Measurements from ENCODE around the gene UGT1A4.
"Not testable (repeated sequence)": the region's sequence is repeated elsewhere in the genome, so short reads cannot be mapped to it uniquely, and the experiment has no call there.

UGT1A4 gene

DNA sequence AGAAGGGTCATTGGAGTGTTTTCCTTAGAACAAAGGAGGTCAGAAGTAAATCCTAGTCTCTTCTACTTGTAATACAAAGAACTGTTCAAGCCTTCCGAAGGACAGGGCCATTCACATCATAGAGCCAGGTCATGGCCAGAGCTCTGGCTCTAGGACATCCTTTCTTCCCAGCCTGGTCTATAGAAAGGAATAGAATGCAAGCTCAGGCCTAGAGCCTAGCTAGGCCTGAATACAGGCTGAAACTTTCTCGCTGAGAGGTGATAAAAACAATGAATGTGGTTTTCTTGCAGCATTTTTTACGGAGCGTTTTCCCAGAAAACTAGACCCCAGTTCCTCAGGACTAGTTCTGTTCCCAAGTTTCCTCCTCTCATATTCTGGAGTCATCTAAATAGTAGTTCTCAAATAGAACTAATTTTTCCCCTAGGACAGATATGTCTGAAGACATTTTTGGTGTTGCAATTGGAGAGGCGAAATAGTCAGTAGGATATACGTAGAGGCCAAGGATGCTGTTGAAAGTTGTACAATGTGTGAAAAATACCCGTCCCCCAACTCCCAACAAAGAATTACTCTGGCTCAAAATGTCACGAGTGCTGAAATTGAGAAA is 19.0 kb upstream of the UGT1A4 start:
- in situ Hi-C loops (cut with MboI; ENCODE audit: low sequenced_read_pairs), result no loop called here

DNA sequence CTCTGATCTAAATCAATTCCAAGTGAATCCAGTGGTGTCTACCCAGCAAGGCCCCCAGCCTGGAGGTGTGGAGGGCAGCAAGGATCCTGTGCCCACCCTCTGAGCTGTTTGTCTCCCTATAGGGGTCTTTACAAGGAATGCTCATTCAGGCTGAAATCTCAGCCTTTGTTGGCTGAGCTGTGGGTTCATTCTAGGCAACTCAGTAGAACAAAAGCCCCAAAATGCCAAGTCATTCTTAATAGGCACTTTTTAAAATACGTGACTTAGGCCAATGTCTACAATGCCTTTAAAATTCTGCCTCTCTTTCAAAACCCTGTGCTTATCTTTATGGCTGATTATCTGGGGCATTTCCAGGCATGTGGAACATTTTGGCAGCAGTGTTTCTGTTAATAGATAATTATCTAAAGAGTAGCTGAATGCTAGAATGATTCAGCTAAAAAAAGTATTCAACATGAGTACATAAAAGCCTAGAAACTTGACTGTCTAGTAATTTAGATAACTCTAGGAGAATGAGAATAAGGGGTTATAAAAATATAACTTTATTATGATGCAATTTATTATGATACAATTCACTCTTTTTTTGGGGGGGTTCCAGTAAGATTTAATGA is 18.4 kb upstream of the UGT1A4 start:
- in situ Hi-C loops (cut with MboI; ENCODE audit: low sequenced_read_pairs), result no loop called here

DNA sequence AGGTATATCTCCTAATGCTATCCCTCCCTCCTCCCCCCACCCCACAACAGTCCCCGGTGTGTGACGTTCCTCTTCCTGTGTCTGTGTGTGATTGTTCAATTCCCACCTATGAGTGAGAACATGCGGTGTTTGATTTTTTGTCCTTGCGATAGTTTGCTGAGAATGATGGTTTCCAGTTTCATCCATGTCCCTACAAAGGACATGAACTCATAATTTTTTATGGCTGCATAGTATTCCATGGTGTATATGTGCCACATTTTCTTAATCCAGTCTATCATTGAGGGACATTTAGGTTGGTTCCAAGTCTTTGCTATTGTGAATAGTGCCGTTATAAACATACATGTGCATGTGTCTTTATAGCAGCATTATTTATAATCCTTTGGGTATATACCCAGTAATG is 17.7 kb upstream of the UGT1A4 start:
- in situ Hi-C loops (cut with MboI; ENCODE audit: low sequenced_read_pairs), result not testable (repeated sequence)

DNA sequence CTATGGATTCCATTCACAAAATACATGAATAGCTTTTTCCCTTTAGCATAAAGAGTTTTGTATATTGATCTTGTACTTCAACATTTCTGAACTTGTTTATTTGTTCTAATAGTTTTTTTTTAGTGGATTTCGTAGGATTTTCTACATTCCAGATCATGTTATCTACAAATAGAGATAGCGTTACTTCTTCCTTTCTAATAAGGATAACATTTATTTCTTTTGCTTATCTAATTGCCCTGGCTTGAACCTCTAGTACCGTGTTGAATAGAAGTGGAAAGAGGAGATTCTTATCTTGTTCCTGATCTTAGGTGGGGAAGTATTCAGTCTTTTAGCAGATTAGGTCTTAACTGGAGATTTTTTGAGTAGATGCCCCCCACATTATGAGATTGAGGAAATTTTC is 16.3 kb upstream of the UGT1A4 start:
- in situ Hi-C loops (cut with MboI; ENCODE audit: low sequenced_read_pairs), result no loop called here

DNA sequence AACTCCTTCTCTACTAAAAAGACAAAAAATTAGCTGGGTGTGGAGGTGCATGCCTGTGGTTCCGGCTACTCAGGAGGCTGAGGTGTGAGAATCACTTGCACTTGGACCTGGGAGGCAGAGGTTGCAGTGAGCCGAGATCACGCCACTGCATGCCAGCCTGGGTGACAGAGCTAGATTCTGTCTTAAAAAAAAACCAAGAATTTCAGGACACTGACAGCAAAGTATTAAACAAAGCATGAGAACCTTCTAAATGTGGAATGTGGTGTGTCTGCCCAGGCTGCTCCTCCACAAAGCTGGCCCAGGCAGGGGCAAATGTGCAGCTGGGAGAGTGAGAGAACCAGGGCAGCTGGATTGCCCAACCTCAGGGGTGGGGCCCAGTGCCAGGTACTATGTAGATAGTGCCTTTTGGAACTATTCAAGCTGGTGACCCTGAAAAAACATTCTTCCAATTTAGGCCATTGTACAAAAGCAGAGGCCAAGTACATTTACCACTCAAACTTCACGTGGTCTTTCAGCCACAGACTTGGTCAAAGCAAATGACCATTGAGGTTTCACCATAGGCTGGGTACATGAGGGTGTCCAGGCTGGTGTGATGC is 12.5 kb upstream of the UGT1A4 start:
- in situ Hi-C loops (cut with MboI; ENCODE audit: low sequenced_read_pairs), result no loop called here

DNA sequence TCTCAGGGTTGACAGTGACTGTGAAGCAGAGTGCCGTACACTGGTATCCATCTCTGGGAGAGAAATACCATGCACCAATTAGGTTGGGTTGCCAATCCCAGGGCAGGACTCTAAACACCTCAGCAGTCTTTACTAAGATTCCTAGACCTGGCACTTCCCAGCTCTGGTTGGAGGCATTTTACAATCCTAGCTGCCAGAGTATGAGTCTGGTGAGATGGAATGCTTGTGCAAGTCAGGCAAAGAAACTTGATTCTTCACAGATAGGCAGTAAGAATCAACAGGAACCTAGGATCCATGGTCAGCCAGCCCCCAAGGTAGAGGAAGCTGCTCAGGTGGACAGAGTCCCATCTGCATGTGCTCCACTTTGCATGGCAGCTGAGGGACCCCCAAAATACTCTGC is 11.8 kb upstream of the UGT1A4 start:
- in situ Hi-C loops (cut with MboI; ENCODE audit: low sequenced_read_pairs), result no loop called here

DNA sequence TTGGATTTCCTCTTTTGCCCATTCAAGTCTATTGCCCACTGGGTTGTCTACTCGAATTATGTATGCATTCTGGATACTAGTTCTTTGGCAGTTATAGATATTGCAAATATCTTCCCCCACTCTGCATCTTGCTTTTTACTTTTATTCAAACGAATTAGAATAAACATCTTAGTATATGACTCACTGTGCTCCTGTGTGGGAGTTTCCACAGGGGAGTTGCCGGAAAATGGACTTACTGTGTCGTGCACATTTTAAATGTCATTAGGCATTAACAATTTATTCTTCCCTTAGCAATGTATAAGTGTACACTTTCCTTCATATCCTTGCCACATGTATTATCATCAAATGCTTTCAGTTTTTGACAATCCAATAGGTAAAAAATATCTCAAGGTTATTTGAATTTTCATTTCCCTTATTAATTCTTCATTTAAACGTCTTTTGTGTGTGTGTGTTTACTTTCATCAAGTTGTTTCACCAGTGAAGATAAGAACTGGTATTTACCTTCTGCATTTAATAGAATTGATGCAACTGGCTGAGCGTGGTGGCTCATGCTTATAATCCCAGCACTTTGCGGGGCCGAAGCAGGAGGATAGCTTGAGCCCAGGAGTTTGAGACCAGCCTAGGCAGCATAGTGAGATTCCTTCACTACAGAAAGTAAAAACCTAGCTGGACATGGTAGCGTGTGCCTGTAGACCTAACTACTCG is 10.4 kb upstream of the UGT1A4 start:
- in situ Hi-C loops (cut with MboI; ENCODE audit: low sequenced_read_pairs), result no loop called here

DNA sequence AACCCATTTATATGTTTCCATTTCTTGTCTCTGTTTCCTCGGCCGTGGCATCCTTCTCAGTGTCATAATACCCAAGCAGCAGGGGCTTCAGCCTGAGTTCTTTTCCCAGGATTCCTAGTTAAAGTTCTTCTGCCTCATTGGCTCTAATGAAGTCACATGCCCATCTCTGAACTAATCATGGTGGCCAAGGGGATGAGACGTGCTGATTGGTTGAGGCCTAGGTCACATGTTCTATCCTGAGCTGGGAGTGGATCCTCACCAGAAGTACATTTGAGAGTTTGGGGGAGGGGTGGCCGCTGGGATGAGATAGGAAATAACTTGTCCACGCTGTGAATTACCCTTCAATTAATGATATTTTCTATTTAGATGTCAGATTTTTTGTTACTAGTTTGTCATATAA is 9.6 kb upstream of the UGT1A4 start:
- in situ Hi-C loops (cut with MboI; ENCODE audit: low sequenced_read_pairs), result no loop called here

DNA sequence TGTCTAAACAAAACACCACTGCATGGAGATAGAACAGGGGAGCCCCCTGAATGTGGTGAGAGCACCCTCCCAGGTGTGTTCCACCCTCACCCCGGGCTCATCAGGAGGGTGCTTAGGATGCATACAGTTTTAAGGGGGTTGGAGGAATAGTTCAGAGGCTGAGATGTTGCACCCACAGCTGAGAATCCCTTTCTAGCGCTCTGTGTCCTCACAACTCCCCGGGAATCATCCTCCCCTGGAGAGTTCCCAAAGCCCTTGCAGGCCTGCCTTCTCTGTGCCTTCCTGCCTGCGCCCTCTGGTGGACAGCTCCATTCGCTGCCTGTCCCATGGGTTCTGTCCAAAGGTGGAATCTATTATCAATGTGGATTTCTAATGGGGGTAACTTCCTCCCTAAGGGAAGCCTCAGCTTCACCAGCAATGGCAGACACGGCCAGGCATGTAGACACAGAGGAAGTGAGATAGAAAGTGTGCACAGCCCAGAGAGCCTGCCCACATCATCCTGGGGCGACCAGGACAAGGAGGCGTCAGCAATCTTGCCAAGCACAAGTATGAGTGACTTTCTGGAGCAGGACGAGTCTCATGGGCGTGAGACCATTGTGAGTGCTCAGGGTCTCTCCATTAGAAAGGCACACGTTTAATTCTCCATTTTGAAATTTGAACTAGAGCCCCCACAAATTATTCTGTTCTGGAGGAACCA is 7.1 kb upstream of the UGT1A4 start:
- in situ Hi-C loops (cut with MboI; ENCODE audit: low sequenced_read_pairs), result no loop called here

DNA sequence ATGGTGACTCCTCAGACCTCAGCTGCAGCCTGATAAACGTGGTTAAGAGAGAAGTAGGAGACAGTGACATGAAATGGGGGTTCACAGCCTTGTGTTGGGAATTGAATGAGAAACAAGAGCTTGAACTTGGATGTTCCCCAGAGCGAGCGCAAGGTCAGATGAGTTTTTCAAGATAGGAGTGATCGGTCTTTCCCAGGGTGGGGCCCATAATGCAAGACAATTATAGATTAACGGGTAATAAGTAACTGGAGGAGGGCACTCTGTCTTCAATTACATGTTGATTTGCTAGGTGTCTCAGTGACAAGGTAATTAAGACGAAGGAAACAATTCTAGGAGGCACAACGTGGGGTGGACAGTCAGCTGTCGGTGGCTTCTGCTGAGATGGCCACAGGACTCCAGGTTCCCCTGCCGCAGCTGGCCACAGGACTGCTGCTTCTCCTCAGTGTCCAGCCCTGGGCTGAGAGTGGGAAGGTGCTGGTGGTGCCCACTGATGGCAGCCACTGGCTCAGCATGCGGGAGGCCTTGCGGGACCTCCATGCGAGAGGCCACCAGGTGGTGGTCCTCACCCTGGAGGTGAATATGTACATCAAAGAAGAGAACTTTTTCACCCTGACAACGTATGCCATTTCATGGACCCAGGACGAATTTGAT is 5.8 kb upstream of the UGT1A4 start, which contains the start of gene UGT1A5:
TSS of gene UGT1A5 (plus strand) at position 297 of the 651 bp plus-strand sequence. CDS start at position 382, 85 bp downstream.
- in situ Hi-C loops (cut with MboI; ENCODE audit: low sequenced_read_pairs), result no loop called here

DNA sequence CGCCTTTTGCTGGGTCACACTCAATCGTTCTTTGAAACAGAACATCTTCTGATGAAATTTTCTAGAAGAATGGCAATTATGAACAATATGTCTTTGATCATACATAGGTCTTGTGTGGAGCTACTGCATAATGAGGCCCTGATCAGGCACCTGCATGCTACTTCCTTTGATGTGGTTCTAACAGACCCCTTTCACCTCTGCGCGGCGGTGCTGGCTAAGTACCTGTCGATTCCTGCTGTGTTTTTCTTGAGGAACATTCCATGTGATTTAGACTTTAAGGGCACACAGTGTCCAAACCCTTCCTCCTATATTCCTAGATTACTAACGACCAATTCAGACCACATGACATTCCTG is 5.3 kb upstream of the UGT1A4 start:
- in situ Hi-C loops (cut with MboI; ENCODE audit: low sequenced_read_pairs), result no loop called here

DNA sequence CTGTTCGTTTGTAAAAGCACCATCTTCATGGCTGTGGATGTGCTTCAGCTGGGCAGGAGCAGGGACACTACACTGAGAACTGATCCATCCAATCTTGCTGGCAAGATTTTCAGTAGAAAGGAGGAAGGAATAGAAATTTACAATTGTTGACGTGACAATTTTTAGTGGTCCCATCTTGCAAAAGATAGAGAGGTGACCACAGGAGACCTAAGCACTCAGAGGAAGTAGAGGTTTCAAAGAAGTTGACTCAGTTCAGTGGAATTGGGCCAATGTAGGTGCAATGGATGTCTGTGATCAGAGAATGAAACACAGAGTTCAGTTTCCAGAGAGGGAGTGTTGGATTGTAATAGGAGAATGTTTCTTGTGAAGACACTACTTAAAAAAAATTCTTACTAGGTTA is 4.4 kb upstream of the UGT1A4 start:
- in situ Hi-C loops (cut with MboI; ENCODE audit: low sequenced_read_pairs), result no loop called here

DNA sequence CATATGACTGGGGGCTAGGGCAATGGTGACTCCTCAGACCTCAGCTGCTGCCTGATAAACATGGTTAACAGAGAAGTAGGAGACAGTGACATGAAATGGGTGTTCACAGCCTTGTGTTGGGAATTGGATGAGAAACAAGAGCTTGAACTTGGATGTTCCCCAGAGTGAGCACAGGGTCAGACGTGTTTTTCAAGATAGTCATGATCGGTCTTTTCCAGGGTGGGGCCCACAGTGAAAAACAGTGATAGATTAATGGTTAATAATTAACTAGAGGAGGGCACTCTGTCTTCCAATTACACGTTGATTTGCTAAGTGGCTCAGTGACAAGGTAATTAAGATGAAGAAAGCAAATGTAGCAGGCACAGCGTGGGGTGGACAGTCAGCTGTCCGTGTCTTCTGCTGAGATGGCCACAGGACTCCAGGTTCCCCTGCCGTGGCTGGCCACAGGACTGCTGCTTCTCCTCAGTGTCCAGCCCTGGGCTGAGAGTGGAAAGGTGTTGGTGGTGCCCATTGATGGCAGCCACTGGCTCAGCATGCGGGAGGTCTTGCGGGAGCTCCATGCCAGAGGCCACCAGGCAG is 10.3 kb downstream of the UGT1A4 start, which contains the start of gene UGT1A3:
TSS of gene UGT1A3 (plus strand) at position 320 of the 579 bp plus-strand sequence. CDS start at position 405, 85 bp downstream.
- in situ Hi-C loops (cut with MboI; ENCODE audit: low sequenced_read_pairs), result no loop called here

DNA sequence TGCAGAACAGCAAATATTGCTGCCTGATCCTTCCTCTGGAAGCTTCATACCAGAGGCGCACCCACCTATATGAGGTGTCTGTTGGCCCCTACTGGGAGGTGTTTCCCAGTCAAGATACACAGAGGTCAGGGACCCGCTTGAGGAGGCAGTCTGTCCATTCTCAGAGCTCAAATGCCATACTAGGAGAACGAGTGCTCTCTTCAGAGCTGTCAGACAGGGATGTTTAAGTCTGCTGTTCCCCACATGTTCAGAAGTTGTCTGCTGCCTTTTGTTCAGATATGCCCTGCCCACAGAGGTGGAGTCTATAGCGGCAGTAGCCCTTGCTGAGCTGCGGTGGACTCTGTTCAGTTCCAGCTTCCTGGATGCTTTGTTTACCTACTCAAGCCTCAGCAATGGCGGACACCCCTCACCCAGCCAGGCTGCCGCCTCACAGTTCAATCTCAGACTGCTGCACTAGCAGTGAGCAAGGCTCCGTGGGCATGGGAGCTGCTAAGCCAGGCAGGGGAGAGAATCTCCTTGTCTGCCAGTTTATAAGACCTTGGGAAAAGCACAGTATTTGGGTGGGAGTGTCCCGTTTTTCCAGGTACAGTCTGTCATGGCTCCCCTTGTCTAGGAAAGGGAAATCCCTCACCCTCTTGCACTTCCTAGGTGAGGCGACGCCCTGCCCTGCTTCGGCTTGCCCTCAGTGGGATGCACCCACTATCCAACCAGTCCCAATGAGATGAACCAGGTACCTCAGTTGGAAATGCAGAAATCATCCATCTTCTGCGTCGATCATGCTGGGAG is 18.5 kb downstream of the UGT1A4 start:
- in situ Hi-C loops (cut with MboI; ENCODE audit: low sequenced_read_pairs), result not testable (repeated sequence)

DNA sequence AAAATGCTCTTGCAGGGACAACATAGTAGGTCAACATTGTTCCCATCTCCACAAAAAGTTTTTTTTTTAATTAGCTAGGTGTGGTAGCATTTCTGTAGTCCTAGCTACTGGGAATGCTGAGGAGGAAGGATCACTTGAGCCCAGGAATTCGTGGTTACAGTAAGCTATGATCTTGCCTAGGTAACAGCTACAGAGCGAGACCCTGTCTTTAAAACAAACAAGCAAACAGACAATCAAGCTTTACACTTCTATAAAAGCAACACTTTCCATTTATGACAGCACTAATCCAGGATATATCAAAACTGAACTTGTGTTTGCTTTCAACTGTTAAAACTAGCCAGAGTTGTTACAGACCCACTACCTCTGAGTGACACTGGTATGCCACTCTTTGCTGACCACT is 22.3 kb downstream of the UGT1A4 start:
- in situ Hi-C loops (cut with MboI; ENCODE audit: low sequenced_read_pairs), result no loop called here

DNA sequence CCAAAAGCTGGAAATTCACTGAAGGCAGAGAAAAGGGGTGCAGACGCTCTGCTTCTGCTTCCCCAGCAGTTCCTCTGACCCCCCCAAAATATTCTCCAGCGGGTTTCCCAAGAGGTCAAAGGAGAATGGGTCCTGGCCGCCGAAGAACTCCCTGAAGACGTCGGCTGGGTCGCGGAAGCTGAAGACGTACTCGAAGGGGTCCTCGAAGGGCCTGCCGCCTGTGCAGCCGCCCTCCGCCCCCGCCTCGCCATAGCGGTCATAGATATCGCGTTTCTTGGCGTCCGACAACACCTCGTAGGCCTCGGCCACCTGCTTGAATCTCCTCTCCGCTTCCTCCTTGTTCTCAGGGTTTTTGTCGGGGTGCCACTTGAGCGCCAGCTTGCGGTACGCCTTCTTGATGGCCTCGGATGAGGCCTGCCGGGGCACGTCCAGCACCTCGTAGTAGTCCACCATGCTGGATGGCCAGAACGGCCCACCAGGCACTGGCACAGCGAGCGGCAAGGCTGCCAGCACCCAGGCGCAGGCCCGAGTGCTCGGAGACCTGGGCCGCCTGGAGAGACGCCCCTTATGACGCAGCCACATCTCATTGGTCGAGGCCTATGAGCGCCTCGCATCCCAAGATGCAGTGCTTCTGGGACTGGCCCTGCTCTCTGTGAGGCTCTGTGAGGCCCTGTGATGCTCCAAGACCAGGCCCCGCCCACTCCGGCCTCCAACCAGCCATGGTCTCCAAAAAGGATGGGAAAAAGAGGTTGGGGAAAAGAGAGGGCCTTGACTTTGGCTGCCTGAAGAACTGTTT is 25.1 kb downstream of the UGT1A4 start:
- in situ Hi-C loops (cut with MboI; ENCODE audit: low sequenced_read_pairs), result no loop called here

DNA sequence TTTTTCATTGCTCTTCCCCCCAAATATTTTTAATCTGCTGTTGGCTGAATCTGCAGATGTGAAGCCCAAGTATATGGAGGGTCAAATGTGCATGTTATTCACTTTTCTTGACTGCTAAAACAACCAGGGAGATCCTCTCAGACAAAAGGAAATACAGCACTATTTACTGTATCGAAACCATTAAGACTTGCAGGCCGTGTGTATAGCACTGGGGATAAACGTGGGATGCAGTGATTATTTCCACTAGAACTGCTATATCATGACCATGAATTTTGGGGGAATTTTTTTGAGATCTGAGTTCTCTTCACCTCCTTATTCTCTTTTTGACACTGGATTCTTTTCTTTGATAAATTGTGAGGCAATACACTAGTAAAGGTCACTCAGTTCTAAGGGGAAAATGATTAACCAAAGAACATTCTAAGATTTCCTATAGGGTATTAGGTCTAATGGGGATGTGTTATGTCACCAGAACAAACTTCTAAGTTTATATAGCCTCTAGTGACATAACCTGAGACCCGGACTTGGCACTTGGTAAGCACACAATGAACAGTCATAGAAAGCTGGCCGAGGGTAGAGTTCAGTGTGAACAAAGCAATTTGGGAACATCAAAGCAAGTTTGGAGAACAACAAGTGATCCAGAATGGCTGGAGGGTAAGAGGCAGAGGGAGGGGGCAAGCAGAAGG is 26.7 kb downstream of the UGT1A4 start:
- in situ Hi-C loops (cut with MboI; ENCODE audit: low sequenced_read_pairs), result no loop called here

DNA sequence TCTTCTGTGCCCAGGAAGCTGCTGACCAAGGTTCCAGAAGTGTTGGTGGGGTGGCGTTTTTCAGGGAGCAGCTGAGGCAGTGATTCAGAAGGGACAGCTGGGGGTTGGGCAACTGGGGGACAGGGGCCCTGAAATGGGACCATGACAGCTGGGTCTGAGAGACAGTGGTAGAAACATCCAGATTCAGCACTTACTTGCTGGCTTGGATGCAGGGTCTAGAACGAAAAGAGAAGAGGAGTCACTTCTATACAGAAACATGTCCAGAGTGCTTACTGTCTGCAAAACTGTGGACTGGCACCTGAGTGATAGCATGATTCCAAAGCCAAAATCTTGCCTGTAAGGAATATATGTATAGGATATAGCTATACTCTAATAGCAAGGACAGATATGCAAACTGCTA is 27.3 kb downstream of the UGT1A4 start:
- in situ Hi-C loops (cut with MboI; ENCODE audit: low sequenced_read_pairs), result not testable (repeated sequence)
